Hypothalamus (tissue), 51 donors: ENCODE results near the gene CPSF4L.

Experiments used
- DNase-seq, 51 donors: peaks; one replicate each; lab custom pipeline; 2025; lab: John Stamatoyannopoulos, UW

Gene CPSF4L

GRCh38 chr17:73290399-73291259 is 28.9 kb upstream of the CPSF4L start:
- no peak for DNase-seq

GRCh38 chr17:73289549-73290254 is 28.0 kb upstream of the CPSF4L start:
- no peak for DNase-seq

- DNase-seq: peak in 1 of 51 donors; percentile 24
Measured at GRCh38 chr17:73288534-73289302, 27.0 kb upstream of the CPSF4L start.

GRCh38 chr17:73286863-73287296 is 25.2 kb upstream of the CPSF4L start:
- no peak for DNase-seq

DNA sequence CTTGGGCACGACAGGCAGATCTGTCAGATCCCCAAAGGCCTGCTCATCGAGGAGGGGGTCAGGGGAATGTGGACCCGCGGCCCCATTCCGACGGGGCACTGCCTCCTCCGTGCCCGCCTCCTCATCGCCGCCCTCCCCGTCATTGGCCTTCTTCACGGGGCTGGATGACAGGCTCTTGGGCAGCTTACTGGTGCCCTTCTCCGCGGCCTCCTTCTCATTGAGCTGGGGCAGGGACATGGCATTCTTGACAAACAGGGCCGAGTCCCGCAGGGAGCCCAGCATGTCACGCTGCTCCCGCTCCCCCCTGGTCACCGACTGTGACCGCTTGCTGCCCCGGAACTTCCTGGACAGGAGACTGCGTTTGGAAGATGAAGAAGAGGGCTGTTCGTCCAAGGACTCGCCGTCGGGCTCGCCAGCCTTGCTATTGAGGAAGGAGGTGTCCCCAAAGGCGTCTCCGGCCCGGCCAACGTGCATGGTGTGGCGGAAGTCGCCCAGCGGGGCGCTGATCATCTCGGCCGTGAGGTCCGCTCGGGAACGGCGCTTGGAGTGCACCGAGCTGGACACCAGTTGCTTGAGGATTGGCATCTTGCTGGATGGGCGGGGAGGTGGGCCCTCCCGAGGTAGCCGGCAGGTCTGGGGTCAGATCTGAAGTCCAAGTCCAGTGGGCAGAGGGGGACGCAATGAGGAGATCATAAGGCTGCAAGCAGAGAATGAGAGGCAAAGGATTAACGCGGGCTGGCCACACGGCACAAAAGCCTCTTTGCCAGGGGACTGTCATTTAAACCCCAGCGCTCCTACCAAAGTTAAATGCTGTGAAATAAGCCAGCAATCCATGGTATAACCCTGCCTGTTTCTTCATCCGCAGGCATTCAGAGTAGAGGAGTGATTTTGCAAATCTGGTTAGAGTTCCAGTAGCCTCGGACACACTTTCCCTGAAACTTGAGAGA is 24.5 kb upstream of the CPSF4L start:
- peak in 1 of 51 donors; percentile 29 for DNase-seq

GRCh38 chr17:73285603-73285908 is 23.9 kb upstream of the CPSF4L start:
- peak in 1 of 51 donors; percentile 28 for DNase-seq

DNA sequence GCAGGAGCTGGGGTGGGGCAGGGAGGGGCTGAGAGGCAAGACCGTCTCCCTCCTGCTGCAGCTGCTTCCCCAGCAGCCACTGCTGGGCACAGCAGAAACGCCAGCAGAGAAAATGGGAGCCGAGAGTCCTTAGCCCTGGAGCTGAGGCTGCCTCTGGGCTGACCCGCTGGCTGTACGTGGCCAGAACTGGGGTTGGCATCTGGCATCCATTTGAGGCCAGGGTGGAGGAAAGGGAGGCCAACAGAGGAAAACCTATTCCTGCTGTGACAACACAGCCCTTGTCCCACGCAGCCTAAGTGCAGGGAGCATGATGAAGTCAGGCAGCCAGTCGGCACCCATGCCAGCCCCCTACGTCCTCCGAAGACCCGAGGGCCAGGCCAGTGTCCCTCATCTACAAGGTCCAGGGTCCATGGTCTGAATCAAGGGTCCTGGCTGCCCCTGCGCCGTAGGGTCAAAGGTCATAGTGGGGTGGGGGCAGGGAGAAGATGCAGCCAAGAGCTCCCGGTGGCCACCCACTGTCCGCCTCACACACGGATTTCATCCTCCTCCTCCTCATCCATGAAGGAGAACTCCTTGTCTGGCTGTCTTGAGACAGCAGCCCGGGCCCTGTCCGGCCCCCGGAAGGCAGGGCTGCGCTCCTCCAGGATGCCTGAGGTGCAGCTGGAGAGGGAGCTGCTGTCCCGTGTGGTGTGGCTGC is 23.4 kb upstream of the CPSF4L start:
- DNase-seq: no peak

- no peak for DNase-seq
Measured at GRCh38 chr17:73284354-73284753, 22.7 kb upstream of the CPSF4L start.

DNA sequence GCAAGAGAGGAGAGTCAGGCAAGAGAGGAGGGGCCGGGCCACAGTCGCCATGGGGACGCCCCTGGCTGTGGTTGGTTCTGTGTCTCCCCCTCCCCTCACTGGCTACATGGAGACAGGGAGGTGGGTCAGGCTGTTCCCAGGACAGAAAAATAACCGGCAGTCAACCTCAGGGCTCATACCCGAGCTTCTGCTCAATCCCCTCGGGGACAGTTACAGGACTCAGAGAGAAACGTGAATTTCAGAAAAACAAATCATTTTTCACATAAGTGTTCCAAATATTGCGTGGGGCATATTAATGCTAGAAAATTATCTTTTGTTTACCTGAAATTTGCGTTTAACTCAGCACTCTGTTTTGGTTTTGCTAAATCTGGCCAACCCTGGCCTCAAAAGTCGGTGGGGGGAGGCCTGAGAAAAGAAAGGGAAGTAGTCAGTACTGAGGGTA is 22.2 kb upstream of the CPSF4L start:
- DNase-seq: peak in 17 of 51 donors; percentile 21 to 74 (median 42)

DNA sequence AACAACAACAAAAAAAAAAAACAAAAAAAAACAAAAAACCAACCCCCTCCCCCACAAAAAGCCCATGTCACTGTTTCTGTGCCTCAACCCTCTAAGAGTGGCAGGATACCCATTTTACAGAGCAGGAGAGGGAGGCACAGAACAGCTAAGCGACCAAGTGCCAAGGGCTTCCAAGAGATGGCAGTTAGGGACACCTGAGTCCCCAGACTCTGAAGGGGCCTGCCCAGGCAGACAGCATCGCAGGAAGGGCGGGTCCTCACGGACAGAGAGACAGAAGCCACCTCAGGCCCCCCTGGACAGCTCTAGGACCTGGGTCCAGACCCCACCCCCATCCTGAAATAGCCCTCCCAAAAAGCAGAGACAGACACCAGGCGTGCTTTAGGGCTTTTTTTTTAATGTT is 21.6 kb upstream of the CPSF4L start:
- no peak for DNase-seq

- DNase-seq: no peak
Measured at GRCh38 chr17:73282629-73283028, 20.9 kb upstream of the CPSF4L start.

- DNase-seq: no peak
Measured at GRCh38 chr17:73281928-73282327, 20.2 kb upstream of the CPSF4L start.

DNA sequence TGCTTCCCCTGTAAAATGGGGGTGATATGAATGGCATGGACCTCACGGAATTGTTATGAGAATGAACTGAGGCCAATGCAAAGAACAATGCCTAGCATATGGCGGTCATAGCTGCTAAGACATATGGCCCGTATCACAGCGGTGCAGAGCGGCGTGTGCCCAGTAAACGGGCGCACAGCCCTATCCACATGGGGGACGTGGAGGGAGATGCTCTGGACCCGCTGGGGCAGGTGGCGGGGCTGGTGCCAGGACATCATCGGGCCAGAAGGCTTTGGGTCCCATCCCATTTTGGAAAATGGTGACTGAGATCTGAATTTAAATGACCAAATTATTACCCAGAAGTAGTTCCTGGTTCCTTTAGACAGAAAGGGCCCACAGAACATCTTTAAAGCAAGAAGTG is 18.5 kb upstream of the CPSF4L start:
- no peak for DNase-seq

GRCh38 chr17:73279704-73280103 is 18.0 kb upstream of the CPSF4L start:
- DNase-seq: no peak

DNA sequence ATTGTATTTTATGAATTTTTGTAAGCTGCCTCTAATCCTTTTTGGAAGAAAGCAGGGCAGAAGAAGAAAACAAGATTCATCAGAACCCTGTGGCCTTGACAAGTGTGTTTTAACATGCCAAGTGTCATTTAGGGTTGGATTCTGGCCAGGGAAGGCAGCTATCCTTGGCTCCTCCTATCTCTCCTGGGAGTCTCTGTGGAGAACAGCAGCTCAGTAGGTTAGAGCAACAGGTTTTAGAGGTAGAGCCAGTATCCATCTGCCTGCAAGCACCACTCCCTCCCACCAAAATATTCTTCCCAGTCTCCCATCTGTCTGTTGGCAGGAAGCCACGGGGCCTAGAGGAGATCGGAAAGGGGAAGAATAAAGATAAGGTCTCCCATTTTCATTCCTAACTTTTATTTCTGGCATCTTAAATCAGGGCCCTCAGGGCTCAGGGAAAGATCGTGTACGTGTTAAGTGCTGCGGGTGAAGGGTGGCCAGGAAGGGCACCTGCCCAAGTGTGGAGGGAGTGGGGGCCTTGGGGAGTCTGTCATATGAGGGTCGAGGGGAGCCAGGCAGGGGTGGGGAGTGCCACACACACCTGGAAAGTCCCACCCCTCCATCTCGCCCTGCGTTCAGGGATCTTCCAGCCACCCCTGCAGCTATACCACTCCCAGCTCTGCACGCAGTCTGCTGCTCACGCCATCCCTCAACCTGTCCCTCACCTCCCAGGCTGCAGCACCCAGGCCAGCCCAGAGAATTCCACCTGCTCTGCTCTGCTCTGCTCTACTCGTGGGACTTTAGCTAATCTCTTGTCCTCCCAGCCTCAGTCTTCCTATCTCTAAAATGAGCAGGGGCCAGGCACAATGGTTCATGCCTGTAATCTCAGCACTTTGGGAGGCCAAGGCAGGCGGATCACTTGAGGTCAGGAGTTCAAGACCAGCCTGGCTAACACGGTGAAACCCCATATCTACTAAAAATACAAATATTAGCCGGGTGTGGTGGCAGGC is 17.1 kb upstream of the CPSF4L start:
- DNase-seq: peak in 3 of 51 donors; percentile 15 to 46 (median 31)

GRCh38 chr17:73278049-73278464 is 16.4 kb upstream of the CPSF4L start:
- no peak for DNase-seq

DNA sequence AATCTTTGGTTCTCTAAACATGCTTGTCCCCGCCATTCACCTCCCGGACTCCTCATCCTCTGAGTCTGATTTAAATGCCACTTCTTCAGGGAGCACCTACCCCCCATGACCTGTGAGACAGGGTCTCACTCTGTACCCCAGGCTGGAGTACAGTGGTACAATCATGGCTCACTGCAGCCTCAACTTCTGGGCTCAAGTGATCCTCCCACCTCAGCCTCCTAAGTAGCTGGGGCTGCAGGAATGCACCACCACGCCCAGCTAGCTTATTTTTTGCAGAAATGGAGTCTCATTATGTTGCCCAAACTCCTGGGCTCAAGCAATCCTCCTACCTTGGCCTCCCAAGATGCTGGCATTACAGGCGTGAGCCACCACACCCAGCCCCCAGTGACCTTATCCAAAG is 12.8 kb upstream of the CPSF4L start:
- DNase-seq: no peak

DNA sequence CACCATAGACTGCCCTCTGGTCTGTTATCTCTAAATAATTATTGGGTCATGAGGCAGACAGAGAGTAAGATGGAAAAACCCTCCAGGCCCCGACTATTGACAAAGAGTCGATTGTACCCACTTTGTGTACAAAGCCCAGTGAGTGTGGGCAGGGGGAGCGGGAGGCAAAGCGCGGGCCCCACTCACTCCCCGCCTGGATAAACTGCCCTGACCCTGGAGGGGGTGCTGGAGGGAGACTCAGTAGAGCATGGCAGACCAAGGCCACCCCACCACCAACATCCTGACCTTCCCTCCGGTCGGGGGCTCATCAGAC is 11.2 kb upstream of the CPSF4L start:
- DNase-seq: peak in 11 of 51 donors; percentile 14 to 49 (median 34)
